Measurements from ENCODE around the gene CYP26A1. TPM values are rescaled to one million over a fixed set of nuclear protein-coding genes. Genes with fewer than 3 reads are reported as not detected.

The CYP26A1 gene
- total and polyA plus RNA-seq, 2 experiments from 2014 or later = 1.2 to 1.8 TPM

- Histone ChIP-seq H3F3A (replicated peaks; ENCODE audit: low read depth) (no peaks in the 10 kb centered on the region), H3K4me1 (ENCODE audit: insufficient read depth) (no peaks in the 10 kb centered on the region), H3K9me2 (ENCODE audit: insufficient read depth) (no peaks in the 10 kb centered on the region), H3K27ac (ENCODE audit: low read depth) (no peak overlapping the region), H3K79me2 (replicated peaks; ENCODE audit: insufficient read depth) (no peaks in the 10 kb centered on the region), H3K4me2 (no peak overlapping the region), H3K27me3 (ENCODE audit: insufficient read depth) (no peaks in the 10 kb centered on the region), H4K20me1 (replicated peaks; ENCODE audit: insufficient read depth) (no peaks in the 10 kb centered on the region), H2AFZ (peak overlapping the region; percentile 1; the same call in 1 of the 2 replicates), H3K4me3 (no peak overlapping the region), H3K36me3 (ENCODE audit: insufficient read depth) (no peaks in the 10 kb centered on the region; the same call in 1 of the 2 replicates)
- no peaks in the 10 kb centered on the region; the same call in 2 of the 3 replicates for H3K9me3 Mint-ChIP-seq
- ATAC-seq (no peak), DNase-seq (ENCODE audit: low spot score) (no peak)
- no peaks in the 10 kb centered on the region for H3K36me3 Mint-ChIP-seq (ENCODE audit: low read depth)
- H3K27ac Mint-ChIP-seq = no peak overlapping the region
- H3K4me1 Mint-ChIP-seq = peaks cover 16% of the 10 kb centered on the region
- no peak for TF ChIP-seq CTCF (conservative IDR thresholded peaks at IDR 0.05; ENCODE audit: low read depth in 2 of 2)
- TF ChIP-seq ZNF462 (CRISPR knock-in tag; IDR thresholded peaks at IDR 0.05) = no peak
- no peak for TF ChIP-seq NANOG (IDR thresholded peaks at IDR 0.05; ENCODE audit: borderline replicate concordance)
- TF ChIP-seq STAT1 (IDR thresholded peaks at IDR 0.05; ENCODE audit: unreplicated experiment) = no peak
- TF ChIP-seq JUNB (IDR thresholded peaks at IDR 0.05; ENCODE audit: unreplicated experiment) = no peak
- TF ChIP-seq ZNF331 (CRISPR knock-in tag; IDR thresholded peaks at IDR 0.05; ENCODE audit: low read depth) = no peak
- TF ChIP-seq ETS1 (IDR thresholded peaks at IDR 0.05) = no peak
- no peak for TF ChIP-seq ZNF114 (CRISPR knock-in tag; IDR thresholded peaks at IDR 0.05)
- no peak for TF ChIP-seq CREB1 (CRISPR knock-in tag; IDR thresholded peaks at IDR 0.05; ENCODE audit: low read depth)
- no peak for TF ChIP-seq POLR2AphosphoS5 (IDR thresholded peaks at IDR 0.05; ENCODE audit: low read depth)
- no peak for TF ChIP-seq EZH2 (IDR thresholded peaks at IDR 0.05; ENCODE audit: low read depth, unreplicated experiment)
- H3K27me3 Mint-ChIP-seq (ENCODE audit: insufficient read depth, low read depth, poor library complexity) = peaks cover 11% of the 10 kb centered on the region
- H3K4me3 Mint-ChIP-seq = no peak overlapping the region
These were observed 36.9 kb downstream of the CYP26A1 start for GRCh38 chr10:93110472-93111146.

Measured in GM23338 (cell line).